CD4-positive, alpha-beta T cell treated with Interferon gamma for 1 hour (primary cell): Measurements from ENCODE around the gene ARFIP1.

ENCODE experiments used
- DNase-seq: peaks from one replicate; pipeline ENCODE4 v3.0.0-alpha.2; 2020

The ARFIP1 gene

DNA sequence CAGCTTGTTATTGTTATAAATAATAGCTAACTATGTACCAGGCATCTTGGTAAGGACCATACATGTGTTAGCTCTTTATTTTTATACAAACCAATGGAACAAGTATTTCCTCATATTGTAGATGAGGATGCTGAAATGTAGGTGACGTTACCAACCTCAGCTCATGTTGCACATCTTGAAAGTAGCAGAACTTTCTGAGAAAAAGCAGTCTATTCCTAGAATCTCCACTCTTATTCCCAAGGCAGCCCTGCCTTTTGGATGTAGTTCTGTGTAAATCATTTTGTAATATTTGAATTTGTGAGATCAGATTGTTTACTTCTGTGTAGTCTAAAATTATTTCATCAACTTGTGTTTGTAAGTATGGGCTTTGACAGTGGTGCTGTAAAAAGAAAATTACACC is 161.7 kb downstream of the ARFIP1 start:
- no peak for DNase-seq

DNA sequence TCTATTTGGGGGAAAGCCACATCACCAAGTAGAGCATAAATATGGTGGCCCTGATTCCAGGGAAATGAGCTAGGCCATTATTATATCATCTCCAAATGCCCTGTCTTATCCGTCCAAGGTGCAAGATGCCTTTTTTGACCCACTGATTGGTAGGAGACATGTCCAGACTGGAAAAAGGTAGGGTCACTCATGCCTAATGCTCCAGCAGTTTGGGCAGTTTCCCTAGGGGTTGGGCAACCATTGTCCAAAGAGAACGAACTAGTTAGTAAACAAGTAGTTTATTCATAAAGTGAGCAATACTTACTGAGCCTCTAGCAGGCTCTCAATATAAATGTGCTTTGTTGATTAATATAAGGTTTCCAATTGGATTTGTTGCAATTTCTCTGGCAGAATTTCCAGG is 162.6 kb downstream of the ARFIP1 start:
- no peak for DNase-seq

DNA sequence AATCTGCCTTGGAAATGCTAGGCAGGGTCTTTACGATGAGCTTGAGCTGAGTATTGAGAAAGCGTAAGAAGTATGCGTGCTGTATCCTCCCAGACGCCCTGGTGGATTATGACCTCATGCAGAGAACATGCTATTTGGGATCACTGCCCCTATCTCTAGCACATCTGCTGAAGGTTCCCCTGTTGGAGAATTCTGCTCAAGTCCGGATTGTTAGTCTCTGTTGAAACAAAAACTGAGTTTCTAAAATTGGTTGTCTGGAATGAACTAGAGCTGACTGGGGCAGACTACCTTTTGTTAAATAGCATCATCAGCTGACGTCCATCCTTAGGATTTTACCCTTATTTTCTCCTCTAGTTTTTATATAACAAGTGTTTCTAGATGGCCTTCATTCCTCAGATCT is 163.9 kb downstream of the ARFIP1 start:
- DNase-seq = no peak

DNA sequence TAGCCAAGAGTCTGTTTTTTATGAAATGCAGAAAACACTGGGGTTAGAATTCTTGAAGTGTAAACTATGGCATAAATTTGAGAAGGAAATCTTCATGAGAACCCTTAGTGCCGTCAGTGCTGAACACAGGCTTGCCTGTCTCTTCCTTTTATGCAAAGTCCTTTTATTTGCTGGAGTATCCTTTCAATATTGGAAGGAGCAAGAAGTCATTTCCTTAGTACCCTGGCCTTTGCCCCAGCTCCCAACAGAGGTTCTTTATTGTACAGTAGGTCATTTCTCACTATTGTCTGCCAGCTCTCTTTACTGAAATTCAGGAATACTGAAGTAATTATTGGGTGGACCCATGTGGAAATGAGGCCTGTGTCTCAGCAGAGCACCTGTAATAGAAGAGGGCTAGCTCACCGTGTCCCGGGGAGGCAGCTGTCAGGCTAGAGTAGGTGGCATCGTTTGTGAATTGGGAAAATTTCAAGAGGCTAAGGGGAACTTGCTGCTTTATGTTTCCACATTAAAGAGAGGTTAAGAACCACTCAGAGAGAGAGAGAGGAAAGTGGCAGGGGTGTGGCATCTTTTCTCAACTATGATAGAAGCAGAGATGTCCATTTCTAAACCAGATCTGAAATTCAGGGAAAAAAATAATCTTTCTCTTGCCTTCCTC is 165.0 kb downstream of the ARFIP1 start:
- no peak for DNase-seq

DNA sequence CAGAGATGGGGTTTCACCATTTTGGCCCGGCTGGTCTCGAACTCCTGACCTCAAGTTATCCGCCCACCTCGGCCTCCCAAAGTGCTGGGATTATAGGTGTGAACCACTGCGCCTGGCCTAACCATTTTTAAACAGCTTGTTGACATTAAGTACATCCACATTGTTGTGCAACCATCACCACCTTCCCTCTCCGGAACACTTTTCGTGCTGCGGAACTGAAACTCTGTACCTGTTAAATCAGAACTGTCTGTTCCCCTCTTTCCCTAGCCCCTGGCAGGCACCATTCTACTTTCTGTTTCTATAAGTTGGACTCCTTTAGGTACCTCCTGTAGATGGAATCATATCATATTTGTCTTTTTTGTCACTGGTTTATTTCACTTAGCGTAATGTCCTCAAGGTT is 165.9 kb downstream of the ARFIP1 start:
- DNase-seq = no peak

DNA sequence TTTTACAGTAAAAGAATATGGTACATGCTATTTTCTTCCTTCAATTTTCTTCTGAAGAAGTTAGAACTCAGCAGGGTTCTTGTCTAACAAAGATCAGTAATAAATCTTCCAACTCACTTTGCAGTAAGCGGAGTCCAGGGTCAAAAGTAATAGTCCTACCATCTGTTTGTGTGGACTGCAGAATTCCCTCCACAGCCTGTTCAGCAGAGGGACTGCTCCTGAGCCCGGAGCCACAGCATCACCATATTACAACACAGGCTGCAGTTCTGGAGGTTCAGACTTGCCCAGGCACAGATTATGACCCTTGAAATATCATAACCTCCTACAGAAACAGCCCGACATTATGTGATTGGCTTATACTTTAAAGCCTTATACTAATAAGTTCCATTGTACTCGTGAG is 166.7 kb downstream of the ARFIP1 start:
- no peak for DNase-seq

DNA sequence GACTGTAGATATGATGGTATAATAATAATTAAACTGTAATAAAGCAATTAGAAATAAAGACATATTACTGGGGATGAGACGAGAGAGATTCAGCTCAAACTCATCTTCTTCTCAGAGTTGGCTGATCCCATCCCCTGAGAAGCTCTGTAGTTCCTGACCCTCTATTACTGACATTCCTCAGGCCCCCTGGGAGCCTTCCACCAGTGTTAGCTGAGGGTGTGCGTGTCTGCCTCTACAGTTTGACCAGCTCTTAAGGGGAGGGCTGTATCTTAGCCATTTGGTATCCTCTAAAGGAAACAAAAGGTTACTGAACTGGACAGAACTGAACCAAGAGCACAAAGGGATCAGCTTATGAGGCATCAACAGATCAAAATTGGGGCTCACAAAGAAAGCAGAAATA is 167.6 kb downstream of the ARFIP1 start:
- no peak for DNase-seq

DNA sequence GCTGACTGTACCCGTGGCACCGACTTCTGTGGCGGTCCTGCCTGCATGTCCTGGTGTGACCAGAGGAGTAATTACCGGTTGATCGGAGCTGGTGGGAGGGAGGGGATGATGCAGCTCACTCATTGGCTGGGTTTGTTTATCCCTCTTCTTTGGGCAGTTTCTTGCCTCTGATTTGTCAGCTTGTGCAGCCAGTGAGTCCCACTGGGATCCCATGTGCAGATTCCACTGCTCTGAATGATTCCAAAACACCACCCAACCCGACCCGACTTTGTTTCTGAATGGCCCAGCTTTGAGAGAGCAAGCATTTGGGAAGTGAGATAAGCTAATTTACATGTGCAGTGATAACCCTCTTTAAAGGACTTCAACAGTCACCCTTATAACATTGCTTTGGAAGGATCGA is 170.2 kb downstream of the ARFIP1 start:
- no peak for DNase-seq

DNA sequence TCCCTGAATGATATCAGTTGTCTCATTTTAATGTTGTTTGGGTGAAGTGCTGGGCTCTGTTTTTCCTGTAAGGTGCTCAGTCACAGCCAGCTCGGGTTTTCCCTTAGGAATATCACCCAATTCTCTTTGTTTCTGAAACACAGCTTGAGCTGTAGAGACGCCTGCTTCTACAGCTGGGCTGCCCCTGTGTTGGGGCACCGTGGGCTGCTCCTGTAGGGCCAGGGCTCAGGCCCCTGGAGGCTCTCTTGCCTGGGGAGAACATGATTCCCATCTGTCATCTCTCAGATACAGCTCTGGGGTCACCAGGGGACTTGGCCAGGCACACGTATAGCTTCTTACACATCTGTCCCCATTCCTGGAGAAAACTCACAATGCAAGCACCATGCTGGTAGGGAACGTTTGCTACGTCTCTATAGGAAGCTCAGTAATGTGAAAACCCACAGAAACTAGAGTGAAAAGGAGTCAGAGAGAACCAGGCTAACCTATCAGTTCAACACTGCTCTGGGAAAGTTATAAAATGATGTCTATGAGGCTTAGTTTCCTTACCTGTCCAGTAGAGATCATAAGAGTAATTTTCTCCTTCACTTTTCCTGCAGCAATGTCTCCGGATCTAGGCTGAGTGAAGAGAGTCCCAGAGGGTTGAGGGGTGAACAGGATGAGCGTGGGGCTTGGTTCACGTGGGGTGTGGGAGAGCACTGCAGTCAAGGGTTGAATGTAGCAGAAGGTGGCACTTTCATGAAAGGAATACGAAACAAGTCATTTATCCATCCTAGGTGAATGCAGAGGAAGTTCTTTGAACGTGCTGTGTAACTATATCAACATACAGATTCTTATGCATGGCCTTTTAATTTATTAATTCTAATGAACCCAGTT is 170.9 kb downstream of the ARFIP1 start:
- DNase-seq = no peak

DNA sequence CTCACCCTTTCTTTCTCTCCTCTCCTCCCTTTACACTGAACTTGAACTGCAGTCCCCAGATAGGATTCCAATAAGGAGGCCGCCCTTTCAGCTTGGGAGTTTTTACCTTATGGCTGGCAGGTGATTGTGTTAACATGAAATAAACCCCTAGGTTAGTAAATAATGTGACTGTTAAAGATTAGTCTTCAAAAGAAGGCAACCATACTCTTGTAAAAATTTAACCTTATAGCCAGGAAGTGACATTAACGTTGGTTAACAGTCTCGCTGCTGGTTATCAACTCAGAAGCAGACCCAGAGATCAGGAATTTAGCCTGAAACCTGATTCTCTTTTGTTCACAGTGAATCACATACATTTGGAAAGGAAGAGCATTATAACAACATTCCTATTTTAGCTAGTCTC is 171.6 kb downstream of the ARFIP1 start:
- no peak for DNase-seq

DNA sequence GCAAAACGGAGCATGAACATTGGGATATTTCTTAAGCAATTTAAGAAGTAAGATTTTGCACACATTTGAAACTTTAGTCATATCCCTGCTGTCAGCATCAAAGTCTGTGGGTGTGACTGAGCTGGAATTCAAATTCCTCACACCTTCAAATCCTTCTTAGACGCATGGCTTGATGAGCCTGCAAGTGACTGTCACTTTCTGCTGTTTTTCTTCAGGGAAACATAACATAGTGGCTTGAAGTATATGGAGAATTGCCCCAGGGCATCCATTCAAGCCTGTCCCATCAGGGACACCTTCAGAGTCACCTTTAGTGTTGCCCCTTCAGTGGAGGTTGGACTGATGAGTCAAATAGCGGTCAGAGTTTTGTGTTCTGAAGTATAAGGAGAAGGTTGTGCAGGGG is 173.8 kb downstream of the ARFIP1 start:
- DNase-seq = no peak

DNA sequence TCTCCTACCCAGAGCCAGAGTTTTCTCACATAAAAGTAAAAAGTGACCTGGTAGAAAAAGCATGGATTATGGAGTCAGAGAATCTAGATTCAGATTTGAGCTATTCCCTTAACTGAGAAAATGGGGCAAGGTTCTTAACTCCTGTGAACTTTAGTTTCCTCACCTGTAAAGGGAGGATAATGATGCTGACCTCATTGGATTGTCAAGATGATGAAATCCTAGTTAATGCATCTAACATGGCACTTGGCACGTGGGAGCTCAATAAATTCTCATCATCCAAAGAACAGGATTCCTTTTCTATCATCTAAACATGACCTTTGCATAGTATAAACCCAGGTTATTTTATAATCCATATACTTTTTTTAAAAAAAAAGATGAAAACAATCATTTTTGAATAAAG is 175.0 kb downstream of the ARFIP1 start:
- no peak for DNase-seq

DNA sequence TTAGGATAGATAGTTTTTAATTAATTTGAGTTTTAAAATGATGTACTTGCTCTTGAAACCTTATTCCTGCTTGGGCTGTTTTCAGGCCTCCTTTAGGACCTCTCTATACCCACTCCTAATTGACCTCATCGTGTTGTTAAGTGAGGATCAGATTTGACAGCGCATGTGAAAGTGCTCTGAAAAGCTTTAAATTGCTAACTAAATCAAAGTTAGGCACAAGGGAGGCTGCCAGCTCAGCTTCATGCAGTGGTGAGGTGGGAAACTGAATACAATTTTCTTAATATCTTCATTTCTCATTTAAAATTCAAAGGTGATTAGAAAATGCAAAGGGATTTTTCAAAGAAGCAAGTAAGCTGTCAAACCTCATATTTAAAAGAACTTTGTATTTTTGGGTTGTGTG is 176.4 kb downstream of the ARFIP1 start:
- no peak for DNase-seq

DNA sequence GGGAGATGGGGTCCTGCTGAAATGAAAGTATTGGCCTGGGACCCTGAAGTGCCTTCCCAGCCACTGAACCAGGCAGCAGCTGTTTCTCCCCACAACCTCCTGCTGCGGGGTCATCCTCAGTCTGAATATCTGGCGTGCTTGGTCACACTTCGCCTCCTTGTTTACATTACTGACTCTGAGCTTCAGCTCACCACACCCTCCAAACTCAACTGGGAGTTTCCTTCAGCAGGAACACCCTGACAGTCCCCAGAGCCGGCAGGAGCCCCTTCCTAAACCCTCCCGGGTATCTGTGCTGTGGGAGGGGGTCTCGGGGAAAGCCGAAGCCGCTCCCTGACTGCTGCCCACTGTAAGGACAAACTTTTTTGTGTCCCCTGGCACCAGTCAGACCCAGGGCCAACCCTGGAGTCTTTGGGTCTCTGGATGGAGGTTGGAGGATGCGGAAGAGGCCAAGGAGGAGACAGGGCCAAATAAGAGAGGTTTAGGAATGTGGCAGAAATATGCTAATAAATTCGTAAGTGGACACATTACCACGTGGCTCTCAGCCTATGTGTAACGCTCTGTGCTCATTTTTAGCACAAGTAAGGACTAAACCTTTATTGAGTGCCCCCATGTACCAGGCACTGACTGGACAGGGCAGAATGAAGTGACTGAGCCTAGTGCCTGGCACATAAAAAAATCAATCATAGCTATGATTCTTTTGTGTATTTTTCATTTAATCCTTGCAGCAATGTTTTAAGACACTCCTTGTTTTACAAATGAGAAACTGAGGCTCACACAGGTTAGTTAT is 177.1 kb downstream of the ARFIP1 start:
- no peak for DNase-seq

DNA sequence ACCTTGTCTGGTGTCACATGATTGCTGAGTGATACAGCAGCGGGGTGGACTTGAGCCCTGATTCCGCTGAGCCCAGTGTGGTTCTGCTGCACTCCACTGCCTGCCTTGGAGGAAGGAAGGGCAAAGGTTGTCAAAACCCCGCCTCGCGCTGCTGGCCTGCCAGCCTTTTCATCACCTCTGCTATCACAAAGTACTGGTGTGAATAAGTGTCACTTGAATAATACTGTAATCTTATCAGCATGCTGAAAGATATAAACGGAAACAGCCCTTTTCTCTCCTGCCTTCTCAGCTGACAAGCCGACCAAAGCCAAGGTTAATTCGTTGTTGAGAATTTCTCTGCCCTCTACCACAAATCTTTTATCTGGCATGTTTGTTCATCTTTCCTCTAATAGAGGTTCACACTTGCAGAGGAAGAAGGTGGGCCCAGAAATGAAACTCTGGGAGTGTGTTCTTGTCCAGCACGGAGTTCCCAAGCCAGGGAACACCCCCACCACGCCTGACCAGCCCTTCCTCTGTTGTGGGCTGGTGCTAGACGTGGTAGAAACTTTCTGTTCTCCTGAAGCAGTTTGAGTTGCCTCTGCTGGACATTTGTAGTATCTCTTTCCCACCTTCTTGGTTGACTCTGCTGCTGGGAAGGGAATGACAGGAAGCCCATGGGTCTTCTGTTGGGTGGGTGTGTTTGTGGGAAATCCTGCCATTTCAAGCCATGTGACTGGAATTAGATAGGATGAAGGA is 177.8 kb downstream of the ARFIP1 start:
- no peak for DNase-seq

DNA sequence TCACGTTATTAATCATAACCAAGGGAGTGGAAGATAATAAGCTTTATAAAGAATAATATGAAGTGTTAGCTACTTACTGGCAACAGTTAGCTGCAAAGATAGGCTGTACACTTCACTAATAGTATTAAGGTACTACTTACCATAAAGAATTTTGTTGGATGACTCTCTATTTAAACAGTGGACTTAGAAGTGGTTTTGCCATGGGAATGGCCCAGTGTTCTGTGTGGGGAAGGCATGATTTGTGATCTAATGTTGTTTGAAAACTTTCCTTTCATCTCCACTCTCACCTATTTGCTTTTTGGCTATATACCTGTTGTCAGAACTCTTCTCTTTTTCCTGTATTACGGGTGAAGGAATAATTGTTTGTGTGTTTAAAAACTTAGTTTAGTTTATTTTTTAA is 179.3 kb downstream of the ARFIP1 start:
- DNase-seq = no peak

DNA sequence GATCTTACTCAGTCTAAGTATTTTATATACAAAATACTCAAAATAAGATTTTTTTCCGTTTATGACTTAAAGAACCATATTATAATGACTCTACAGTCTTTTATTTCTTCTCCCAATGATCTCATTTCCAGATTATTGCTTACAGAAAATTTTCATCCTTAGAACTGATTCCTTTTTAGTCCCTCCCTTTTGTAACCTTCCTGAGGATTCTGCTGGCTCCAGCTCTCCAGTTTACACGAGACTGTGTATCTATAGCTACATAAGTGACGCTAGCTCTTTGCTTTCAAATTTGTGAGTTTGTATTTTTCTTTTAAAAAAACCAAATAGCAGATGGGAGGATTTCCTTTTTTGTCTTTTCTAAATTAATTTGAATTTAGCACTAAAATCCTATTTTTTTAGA is 180.3 kb downstream of the ARFIP1 start:
- no peak for DNase-seq

DNA sequence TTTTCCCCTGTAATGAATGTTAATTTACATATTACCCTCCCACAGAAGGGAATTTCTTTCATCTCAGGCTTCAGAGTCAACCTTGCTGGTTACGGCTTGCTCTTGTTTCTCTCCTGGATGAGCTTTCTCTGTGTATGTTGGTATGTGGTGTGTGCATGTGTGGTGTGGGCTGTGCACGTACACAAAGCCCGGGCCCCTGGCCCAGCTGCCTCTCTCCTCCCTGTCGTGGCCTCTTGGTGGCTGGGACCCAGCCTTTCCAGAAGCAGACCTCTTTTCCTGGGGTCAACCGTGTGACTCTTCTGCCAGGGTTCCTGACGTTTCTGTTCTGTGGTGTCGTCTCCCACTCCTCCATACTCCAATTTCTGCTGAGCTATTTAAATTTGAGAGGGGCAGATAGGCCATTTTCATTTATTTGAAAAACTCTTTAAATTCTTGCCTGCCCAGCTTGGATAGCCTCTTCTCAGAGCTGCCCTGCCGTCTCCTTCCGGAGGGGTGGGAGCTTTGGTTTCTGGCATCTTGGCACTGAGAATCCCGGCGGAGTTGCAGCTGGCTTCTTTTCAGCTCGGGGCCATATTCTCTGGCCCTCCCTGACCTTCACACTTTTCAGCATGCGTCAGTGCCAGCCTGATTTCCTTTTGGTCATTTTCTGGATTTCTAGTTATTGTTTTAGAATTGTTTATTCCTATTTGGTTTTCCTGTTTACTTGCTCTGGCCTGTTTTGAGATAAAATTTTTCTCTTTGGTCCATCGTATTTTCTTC is 181.4 kb downstream of the ARFIP1 start:
- no peak for DNase-seq

DNA sequence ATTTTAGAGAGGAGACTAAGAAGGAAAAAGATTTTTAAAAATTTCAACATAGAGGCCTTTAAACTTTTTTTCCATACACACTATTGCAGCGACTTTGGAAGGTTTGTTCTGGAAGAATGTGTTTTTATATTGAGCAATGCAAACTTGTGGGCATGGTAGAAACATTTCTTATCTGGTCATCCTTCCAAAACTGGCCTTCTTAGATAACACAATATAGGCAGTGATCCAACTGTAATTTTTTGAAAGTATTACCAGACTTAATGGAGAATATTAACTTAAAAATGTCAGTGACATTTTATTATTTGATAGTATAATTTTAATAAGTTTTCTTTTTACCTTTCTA is 182.0 kb downstream of the ARFIP1 start:
- DNase-seq = no peak
